ENCODE results near the gene PARVA.

The PARVA gene

GRCh38 chr11:12560362-12560761 is 183.0 kb downstream of the PARVA start:
- DNase-seq (ENCODE audit: low read depth) = no peak
- H3K4me3 ChIP-seq (ENCODE audit: low read depth, low read length) = no peak overlapping the region
- TF ChIP-seq MYC (IDR thresholded peaks at IDR 0.05; ENCODE audit: low read depth, low read length) = no peak
- no peak for TF ChIP-seq POLR2A (IDR thresholded peaks at IDR 0.05; ENCODE audit: extremely low read depth, insufficient read length)
- TF ChIP-seq MAX (IDR thresholded peaks at IDR 0.05; ENCODE audit: low read depth, low read length) = no peak
- no peak for TF ChIP-seq CTCF (IDR thresholded peaks at IDR 0.05; ENCODE audit: low read depth, low read length)

- no peak for DNase-seq (ENCODE audit: low read depth)
- H3K4me3 ChIP-seq (ENCODE audit: low read depth, low read length) = no peak overlapping the region
Measured at GRCh38 chr11:12560861-12561260, 183.5 kb downstream of the PARVA start.

GRCh38 chr11:12564012-12564411 is 186.6 kb downstream of the PARVA start:
- no peak for DNase-seq (ENCODE audit: low read depth)
- no peak overlapping the region for H3K4me3 ChIP-seq (ENCODE audit: low read depth, low read length)
- TF ChIP-seq POLR2A (IDR thresholded peaks at IDR 0.05; ENCODE audit: extremely low read depth, insufficient read length) (no peak), CTCF (IDR thresholded peaks at IDR 0.05; ENCODE audit: low read depth, low read length) (no peak), MAX (IDR thresholded peaks at IDR 0.05; ENCODE audit: low read depth, low read length) (no peak), MYC (IDR thresholded peaks at IDR 0.05; ENCODE audit: low read depth, low read length) (no peak)

More at GRCh38 chr11:12560861-12561260, 183.5 kb downstream of the PARVA start:
- no peak for TF ChIP-seq POLR2A (IDR thresholded peaks at IDR 0.05; ENCODE audit: extremely low read depth, insufficient read length)

- no peak overlapping the region for H3K4me3 ChIP-seq (ENCODE audit: low read depth, low read length)
- DNase-seq (ENCODE audit: low read depth) = no peak
- TF ChIP-seq CTCF (IDR thresholded peaks at IDR 0.05; ENCODE audit: low read depth, low read length) (no peak), MAX (IDR thresholded peaks at IDR 0.05; ENCODE audit: low read depth, low read length) (no peak), MYC (IDR thresholded peaks at IDR 0.05; ENCODE audit: low read depth, low read length) (no peak), POLR2A (IDR thresholded peaks at IDR 0.05; ENCODE audit: extremely low read depth, insufficient read length) (no peak)
Measured at GRCh38 chr11:12565406-12565805, 188.0 kb downstream of the PARVA start.

GRCh38 chr11:12567746-12568460 is 190.5 kb downstream of the PARVA start:
- no peak overlapping the region for H3K4me3 ChIP-seq (ENCODE audit: low read depth, low read length)
- TF ChIP-seq MAX (IDR thresholded peaks at IDR 0.05; ENCODE audit: low read depth, low read length) (no peak), MYC (IDR thresholded peaks at IDR 0.05; ENCODE audit: low read depth, low read length) (no peak), POLR2A (IDR thresholded peaks at IDR 0.05; ENCODE audit: extremely low read depth, insufficient read length) (no peak), CTCF (IDR thresholded peaks at IDR 0.05; ENCODE audit: low read depth, low read length) (no peak)
- DNase-seq (ENCODE audit: low read depth) = no peak

- DNase-seq (ENCODE audit: low read depth) = no peak
- TF ChIP-seq CTCF (IDR thresholded peaks at IDR 0.05; ENCODE audit: low read depth, low read length) (no peak), POLR2A (IDR thresholded peaks at IDR 0.05; ENCODE audit: extremely low read depth, insufficient read length) (no peak), MYC (IDR thresholded peaks at IDR 0.05; ENCODE audit: low read depth, low read length) (no peak), MAX (IDR thresholded peaks at IDR 0.05; ENCODE audit: low read depth, low read length) (no peak)
- no peak overlapping the region for H3K4me3 ChIP-seq (ENCODE audit: low read depth, low read length)
Measured at GRCh38 chr11:12569499-12570425, 192.4 kb downstream of the PARVA start.
